SK-N-SH (cell line): ENCODE results near the gene PQBP1. TPM values are rescaled to one million over a fixed set of nuclear protein-coding genes. Genes with fewer than 3 reads are reported as not detected.

Experiments
- CTCF ChIA-PET: fragments of 300-600, 350-600 bp; formaldehyde crosslinking; extraction: SDS; loops from one replicate; lab custom pipeline; 2021; lab: Yijun Ruan, JAX
- POLR2A ChIA-PET: fragments of 350-600 bp; sonication (Branson Sonifier 250); formaldehyde crosslinking; extraction: SDS; loops from one replicate; lab custom pipeline; 2020; ENCODE audit warnings: antibody characterized with exemption, inconsistent platforms; lab: Yijun Ruan, JAX
- DNase-seq: peaks from one replicate; pipeline ENCODE4 v3.0.0; 2012
- H2AFZ ChIP-seq: fragments of 200-600 bp; sonication (generic); 2 replicates; pipeline ENCODE4 v1.8.1; 2016; ENCODE audit warnings: antibody characterized with exemption, mild to moderate bottlenecking, low read depth
- H3F3A ChIP-seq: fragments of 200-600 bp; sonication (generic); replicated peaks from 2 replicates; pipeline ENCODE3; 2016; ENCODE audit warnings: antibody characterized with exemption, mild to moderate bottlenecking; ENCODE audit not compliant: insufficient read depth
- H3K27ac ChIP-seq, 2 experiments: fragments of 200-500 bp in 1 of 2; fragments of 200-600 bp in 1 of 2; sonication (Bioruptor generic) in 1 of 2; sonication (generic), shearing (Covaris generic) in 1 of 2; 2 replicates each; pipeline versions ENCODE4 v1.5.1 to v1.6.1; 2014 to 2016; ENCODE audit warnings: low read depth in 2 of 2, inconsistent platforms in 1 of 2, low read length in 1 of 2, mild to moderate bottlenecking in 1 of 2, mixed read lengths in 1 of 2
- H3K27me3 ChIP-seq: fragments of 200-600 bp; sonication (generic), shearing (Covaris generic); 2 replicates; pipeline ENCODE4 v1.6.1; 2016; ENCODE audit warnings: mixed run types; ENCODE audit not compliant: insufficient read depth
- H3K36me3 ChIP-seq, 2 experiments: fragments of 200-500 bp in 1 of 2; fragments of 200-600 bp in 1 of 2; sonication (Bioruptor generic) in 1 of 2; sonication (generic) in 1 of 2; replicated peaks in 1 of 2; 2 replicates each; pipeline versions ENCODE3 to v1.5.1; 2014 to 2016; ENCODE audit warnings: low read length in 1 of 2, mild to moderate bottlenecking in 1 of 2; ENCODE audit not compliant: insufficient read depth in 2 of 2, control insufficient read depth in 1 of 2
- H3K4me1 ChIP-seq, 2 experiments: fragments of 200-500 bp in 1 of 2; fragments of 200-600 bp in 1 of 2; sonication (Bioruptor generic) in 1 of 2; sonication (generic), shearing (Covaris generic) in 1 of 2; 2 replicates each; pipeline versions ENCODE4 v1.5.1 to v1.6.1; 2014 to 2016; ENCODE audit warnings: low read depth in 1 of 2, low read length in 1 of 2, mixed run types in 1 of 2; ENCODE audit not compliant: insufficient read depth in 2 of 2, control insufficient read depth in 1 of 2
- H3K4me2 ChIP-seq: fragments of 200-600 bp; sonication (generic), shearing (Covaris generic); 2 replicates; pipeline ENCODE4 v1.6.1; 2017; ENCODE audit warnings: mixed run types
- H3K4me3 ChIP-seq, 2 experiments: fragments of 200-500 bp in 1 of 2; fragments of 200-600 bp in 1 of 2; sonication (Bioruptor generic) in 1 of 2; sonication (generic), shearing (Covaris generic) in 1 of 2; 2 replicates each; pipeline versions ENCODE4 v1.5.1 to v1.8.1; 2014 to 2016; ENCODE audit warnings: low read depth in 2 of 2, inconsistent platforms in 1 of 2, low read length in 1 of 2, mild to moderate bottlenecking in 1 of 2, mixed read lengths in 1 of 2, moderate library complexity in 1 of 2
- H3K79me2 ChIP-seq: fragments of 200-600 bp; sonication (generic); 2 replicates; pipeline ENCODE4 v1.8.1; 2017; ENCODE audit warnings: mild to moderate bottlenecking; ENCODE audit not compliant: insufficient read depth
- H3K9ac ChIP-seq: fragments of 200-600 bp; sonication (generic); 2 replicates; pipeline ENCODE4 v1.6.1; 2017; ENCODE audit warnings: mixed run types
- H3K9me2 ChIP-seq: fragments of 200-600 bp; sonication (generic); 2 replicates; pipeline ENCODE4 v1.6.1; 2017; ENCODE audit warnings: mixed run types
- H3K9me3 ChIP-seq: fragments of 200-600 bp; sonication (generic); 2 replicates; pipeline ENCODE4 v1.6.1; 2017; ENCODE audit warnings: mixed run types, mild to moderate bottlenecking, moderate library complexity
- H4K20me1 ChIP-seq: fragments of 200-600 bp; sonication (generic); 2 replicates; pipeline ENCODE4 v1.6.1; 2017; ENCODE audit warnings: mild to moderate bottlenecking, mixed run types; ENCODE audit not compliant: insufficient read depth
- CHD2 ChIP-seq: fragments of 150-350 bp; IDR thresholded peaks from 2 replicates; pipeline ENCODE4 v1.6.1; 2018; ENCODE audit warnings: low read length; ENCODE audit not compliant: partially characterized antibody
- CTCF ChIP-seq: fragments of 200-600 bp; sonication (generic); IDR thresholded peaks from 2 replicates; pipeline ENCODE4 v1.6.1; 2017; ENCODE audit warnings: antibody characterized with exemption, mild to moderate bottlenecking, moderate library complexity
- ELF1 ChIP-seq: IDR thresholded peaks from 2 replicates; pipeline ENCODE4 v1.4.0; 2012
- EP300 ChIP-seq, 2 experiments: IDR thresholded peaks; 2 replicates each; pipeline versions ENCODE4 v1.4.0 to v1.6.1; 2012; ENCODE audit warnings: borderline replicate concordance in 1 of 2, low read depth in 1 of 2, low read length in 1 of 2
- EZH2phosphoT487 ChIP-seq: fragments of 200-600 bp; sonication (generic); IDR thresholded peaks from 2 replicates; pipeline ENCODE4 v1.6.1; 2017; ENCODE audit warnings: low read depth, mixed run types, mild to moderate bottlenecking, antibody characterized with exemption, moderate library complexity, borderline replicate concordance
- IRF3 ChIP-seq: fragments of 150-350 bp; IDR thresholded peaks from 2 replicates; pipeline ENCODE4 v1.6.1; 2016; ENCODE audit warnings: mild to moderate bottlenecking, low read depth, low read length
- JUND ChIP-seq: IDR thresholded peaks from 2 replicates; pipeline ENCODE4 v1.4.0; 2012
- MAX ChIP-seq: IDR thresholded peaks from 2 replicates; pipeline ENCODE4 v1.4.0; 2012; ENCODE audit warnings: low read depth
- MEF2A ChIP-seq: IDR thresholded peaks from 2 replicates; pipeline ENCODE4 v1.4.0; 2012; ENCODE audit warnings: low read depth, borderline replicate concordance
- POLR2AphosphoS5 ChIP-seq: IDR thresholded peaks from 2 replicates; pipeline ENCODE4 v1.6.1; 2012; ENCODE audit warnings: low read depth, low read length
- RAD21 ChIP-seq: IDR thresholded peaks from 2 replicates; pipeline ENCODE4 v1.6.1; 2012; ENCODE audit warnings: mild to moderate bottlenecking, low read length
- RCOR1 ChIP-seq: fragments of 150-350 bp; IDR thresholded peaks from 2 replicates; pipeline ENCODE4 v1.6.1; 2017; ENCODE audit warnings: antibody characterized with exemption, low read length
- SIN3A ChIP-seq: IDR thresholded peaks from 2 replicates; pipeline ENCODE4 v1.6.1; 2012; ENCODE audit warnings: low read depth, mild to moderate bottlenecking, low read length, moderate library complexity, borderline replicate concordance
- SMC3 ChIP-seq: IDR thresholded peaks from 2 replicates; pipeline ENCODE4 v1.6.1; 2012; ENCODE audit warnings: low read depth, low read length, improper control_type of control experiment
- TAF1 ChIP-seq: IDR thresholded peaks from 2 replicates; pipeline ENCODE4 v1.6.1; 2012; ENCODE audit warnings: low read depth, mild to moderate bottlenecking, low read length, moderate library complexity, borderline replicate concordance
- TCF12 ChIP-seq: IDR thresholded peaks from 2 replicates; pipeline ENCODE4 v1.4.0; 2012
- TEAD4 ChIP-seq: IDR thresholded peaks from 2 replicates; pipeline ENCODE4 v1.4.0; 2012; ENCODE audit warnings: mild to moderate bottlenecking, borderline replicate concordance; ENCODE audit not compliant: insufficient read depth
- WGBS: methylation state at CpG from one replicate; pipeline ENCODE4 v1.1.6; 2017; ENCODE audit warnings: low lambda C conversion rate; 5-methylcytosine and 5-hydroxymethylcytosine counted together
- polyA plus RNA-seq, 3 experiments: library from polyadenylated mRNA; depleted of rRNA; stranded (reverse); fragments of >200 nt; gene quantifications; 2 replicates each; pipeline ENCODE4 v1.2.3, GENCODE V29; 2012
- TF ChIP-seq, protein P1 (sequence below): IDR thresholded peaks from 2 replicates; pipeline ENCODE4 v1.4.0; 2012; ENCODE audit warnings: low read depth, borderline replicate concordance

PQBP1 gene
- polyA plus RNA-seq, 1 of the 3 experiments (the other 2 are of a cell fraction): 113 TPM

DNA sequence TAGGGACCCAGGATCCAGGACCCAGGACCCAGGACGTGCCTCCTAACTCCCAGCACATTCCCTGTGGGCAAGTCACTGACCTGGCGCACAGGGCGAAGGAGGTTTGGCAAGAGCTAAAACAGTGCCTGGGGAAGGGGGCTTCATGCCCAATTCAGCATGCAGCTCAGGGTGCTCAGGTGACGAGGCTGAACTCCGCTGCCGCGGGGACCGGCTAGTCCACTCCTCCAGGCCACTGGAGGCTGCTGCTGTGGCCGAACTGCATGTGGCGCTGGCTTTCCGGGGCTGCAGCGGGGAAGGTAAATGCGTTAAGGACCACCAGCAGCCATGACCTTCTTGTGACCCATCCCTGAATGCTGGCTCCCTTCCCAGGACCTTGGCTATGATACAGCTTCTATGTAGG, 26.0 kb downstream of the PQBP1 start:
- no peak overlapping the region for H3K9ac ChIP-seq

GRCh38 chrX:48924270-48924669, 26.5 kb downstream of the PQBP1 start:
- DNase-seq: no peak
- POLR2A ChIA-PET: no interaction called here
- H3F3A ChIP-seq: peaks cover 12% of the 10 kb centered on the region
- H3K9me3 ChIP-seq: no peaks in the 10 kb centered on the region
- no peaks in the 10 kb centered on the region for H3K27me3 ChIP-seq
- peaks cover 4 to 13% of the 10 kb centered on the region in 2 experiments; a peak in 2 of 4 replicates for H3K4me1 ChIP-seq
- no peak overlapping the region for H2AFZ ChIP-seq
- H4K20me1 ChIP-seq: 0 out of 2 replicates have a peak, but pooled peaks cover 8% of the 10 kb centered on the region
- no peak overlapping the region for H3K4me3 ChIP-seq
- H3K4me2 ChIP-seq: no peak overlapping the region
- no peak overlapping the region for H3K27ac ChIP-seq
- H3K36me3 ChIP-seq: peaks cover 6 to 56% of the 10 kb centered on the region in 2 experiments
- H3K9me2 ChIP-seq: no peaks in the 10 kb centered on the region
- TF ChIP-seq CTCF (no peak), EZH2phosphoT487 (no peak), SMC3 (no peak), TCF12 (no peak), SIN3A (no peak), EP300 (IDR thresholded peaks at IDR 0.05; ENCODE audit: borderline replicate concordance in 1 of 2, low read depth in 1 of 2, low read length in 1 of 2) (no peak), TEAD4 (no peak), TAF1 (no peak), RAD21 (no peak), CHD2 (no peak), IRF3 (no peak), JUND (no peak), RCOR1 (no peak), POLR2AphosphoS5 (no peak), MEF2A (no peak), ELF1 (no peak)
- CTCF ChIA-PET: no interaction called here
- WGBS: 100% methylated on average over 5 of the region's 5 CpGs
- H3K79me2 ChIP-seq: no peaks in the 10 kb centered on the region
- H3K9ac ChIP-seq: no peak overlapping the region

More for the DNA sequence above, 26.0 kb downstream of the PQBP1 start:
- H3K79me2 ChIP-seq: no peaks in the 10 kb centered on the region
- H3K4me1 ChIP-seq: peaks cover 5 to 13% of the 10 kb centered on the region in 2 experiments; a peak in 2 of 4 replicates
- ChIA-PET POLR2A (no interaction called here), CTCF (no interaction called here)
- no peak overlapping the region for H3K27ac ChIP-seq
- WGBS: 96% methylated on average over 8 of the region's 13 CpGs
- peaks cover 6 to 56% of the 10 kb centered on the region in 2 experiments for H3K36me3 ChIP-seq
- H3K4me3 ChIP-seq: no peak overlapping the region
- H3K4me2 ChIP-seq: no peak overlapping the region
- no peaks in the 10 kb centered on the region for H3K9me2 ChIP-seq
- TF ChIP-seq MAX (no peak), IRF3 (no peak)
- TF ChIP-seq, protein P1, sequence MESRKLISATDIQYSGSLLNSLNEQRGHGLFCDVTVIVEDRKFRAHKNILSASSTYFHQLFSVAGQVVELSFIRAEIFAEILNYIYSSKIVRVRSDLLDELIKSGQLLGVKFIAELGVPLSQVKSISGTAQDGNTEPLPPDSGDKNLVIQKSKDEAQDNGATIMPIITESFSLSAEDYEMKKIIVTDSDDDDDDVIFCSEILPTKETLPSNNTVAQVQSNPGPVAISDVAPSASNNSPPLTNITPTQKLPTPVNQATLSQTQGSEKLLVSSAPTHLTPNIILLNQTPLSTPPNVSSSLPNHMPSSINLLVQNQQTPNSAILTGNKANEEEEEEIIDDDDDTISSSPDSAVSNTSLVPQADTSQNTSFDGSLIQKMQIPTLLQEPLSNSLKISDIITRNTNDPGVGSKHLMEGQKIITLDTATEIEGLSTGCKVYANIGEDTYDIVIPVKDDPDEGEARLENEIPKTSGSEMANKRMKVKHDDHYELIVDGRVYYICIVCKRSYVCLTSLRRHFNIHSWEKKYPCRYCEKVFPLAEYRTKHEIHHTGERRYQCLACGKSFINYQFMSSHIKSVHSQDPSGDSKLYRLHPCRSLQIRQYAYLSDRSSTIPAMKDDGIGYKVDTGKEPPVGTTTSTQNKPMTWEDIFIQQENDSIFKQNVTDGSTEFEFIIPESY: no peak
- no peaks in the 10 kb centered on the region for H3K9me3 ChIP-seq
- no peak overlapping the region for H2AFZ ChIP-seq
- no peaks in the 10 kb centered on the region for H3K27me3 ChIP-seq
- peaks cover 12% of the 10 kb centered on the region for H3F3A ChIP-seq
- DNase-seq: no peak
- H4K20me1 ChIP-seq: 0 out of 2 replicates have a peak, but pooled peaks cover 9% of the 10 kb centered on the region
